Measurements from ENCODE around the gene CYP2J2.

DNA sequence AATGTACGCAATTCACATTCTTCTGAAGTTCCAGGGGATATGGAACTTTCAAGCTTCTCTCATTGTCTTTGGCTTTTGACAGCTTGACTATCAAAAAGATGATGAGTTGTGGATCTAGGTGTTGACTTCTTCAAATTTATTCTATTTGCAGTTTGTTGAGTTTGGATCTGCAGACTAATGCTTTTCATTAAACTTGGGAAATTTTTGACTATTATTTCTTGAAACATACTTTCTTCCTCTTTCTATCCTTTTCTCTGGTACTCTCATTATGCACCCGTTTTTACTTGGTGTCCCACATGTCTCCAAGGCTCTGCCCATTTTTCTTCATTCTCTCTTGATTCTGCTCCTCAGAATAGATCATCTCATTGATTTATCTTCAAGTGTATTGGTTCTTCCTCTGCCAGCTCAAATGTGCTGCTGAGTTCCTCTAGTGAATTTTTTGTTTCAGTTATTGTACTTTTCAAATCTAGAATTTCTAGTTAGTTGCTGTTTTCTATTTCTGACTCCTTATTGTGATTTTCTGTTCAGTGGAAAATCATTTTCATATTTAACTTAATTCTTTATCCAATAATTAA, 49.4 kb downstream of the CYP2J2 start:
- TF ChIP-seq EZH2phosphoT487 (IDR thresholded peaks at IDR 0.05; ENCODE audit: insufficient read depth, low read depth) = no peak
- TF ChIP-seq EZH2 (IDR thresholded peaks at IDR 0.05; ENCODE audit: insufficient read depth, poor library complexity, severe bottlenecking) = no peak

Measured in GM23248 (cell line).